ENCODE results near the gene CASQ1. TPM values are rescaled to one million over a fixed set of nuclear protein-coding genes. Genes with fewer than 3 reads are reported as not detected.

CASQ1 gene
- total RNA-seq, 3 donors from 2014 or later (not counting 1 experiment from before 2014, with no cell fraction given), result not detected

GRCh38 chr1:160227561-160227960, 37.2 kb downstream of the CASQ1 start:
- no CpG with 5 or more reads among the region's 1 CpG for WGBS (ENCODE audit: insufficient coverage)
- Mint-ChIP-seq H3K27me3 (ENCODE audit: low read depth in 2 of 2) (no peaks in the 10 kb centered on the region), H3K4me1 (no peaks in the 10 kb centered on the region), H3K4me3 (no peak overlapping the region), H3K27ac (no peak overlapping the region), H3K36me3 (peaks cover 17% of the 10 kb centered on the region), H3K9me3 (no peaks in the 10 kb centered on the region)
- no peaks in the 10 kb centered on the region for H3K27me3 ChIP-seq (ENCODE audit: control insufficient read depth, insufficient read depth, low read length)
- no peak overlapping the region for H3K27ac ChIP-seq (ENCODE audit: low read length)
- no peak for ATAC-seq
- no peak for TF ChIP-seq CTCF (IDR thresholded peaks at IDR 0.05)
- H3K36me3 ChIP-seq (ENCODE audit: control insufficient read depth, insufficient read depth, low read length), result peaks cover 92% of the 10 kb centered on the region
- DNase-seq, result no peak
- H3K4me1 ChIP-seq (ENCODE audit: control insufficient read depth, insufficient read depth, low read length), result no peaks in the 10 kb centered on the region
- no peaks in the 10 kb centered on the region for H3K9me3 ChIP-seq (ENCODE audit: control insufficient read depth, insufficient read depth, low read length)
- H3K4me3 ChIP-seq (ENCODE audit: low read length), result no peak overlapping the region
- intact Hi-C loops (cut with micrococcal nuclease), result no loop called here

- no peaks in the 10 kb centered on the region for H3K27me3 Mint-ChIP-seq (ENCODE audit: low read depth in 2 of 2)
- H3K36me3 Mint-ChIP-seq, result peaks cover 17% of the 10 kb centered on the region
- DNase-seq (no peak), ATAC-seq (no peak)
- TF ChIP-seq CTCF (IDR thresholded peaks at IDR 0.05), result no peak
- intact Hi-C loops (cut with micrococcal nuclease), result no loop called here
- Histone ChIP-seq H3K4me1 (ENCODE audit: control insufficient read depth, insufficient read depth, low read length) (no peaks in the 10 kb centered on the region), H3K27ac (ENCODE audit: low read length) (no peak overlapping the region), H3K36me3 (ENCODE audit: control insufficient read depth, insufficient read depth, low read length) (peaks cover 88% of the 10 kb centered on the region), H3K4me3 (ENCODE audit: low read length) (no peak overlapping the region), H3K9me3 (ENCODE audit: control insufficient read depth, insufficient read depth, low read length) (no peaks in the 10 kb centered on the region), H3K27me3 (ENCODE audit: control insufficient read depth, insufficient read depth, low read length) (no peaks in the 10 kb centered on the region)
- no peaks in the 10 kb centered on the region for H3K9me3 Mint-ChIP-seq
- no peaks in the 10 kb centered on the region for H3K4me1 Mint-ChIP-seq
- no peak overlapping the region for H3K4me3 Mint-ChIP-seq
- H3K27ac Mint-ChIP-seq, result peak overlapping the region; percentile 35 to 41
Observed at GRCh38 chr1:160228431-160228830, 38.1 kb downstream of the CASQ1 start.

- Mint-ChIP-seq H3K36me3 (peaks cover 25% of the 10 kb centered on the region), H3K27ac (no peak overlapping the region), H3K9me3 (no peaks in the 10 kb centered on the region), H3K4me3 (no peak overlapping the region), H3K4me1 (peaks cover 0 to 8% of the 10 kb centered on the region in 2 donors), H3K27me3 (ENCODE audit: low read depth in 2 of 2) (no peaks in the 10 kb centered on the region)
- H3K36me3 ChIP-seq (ENCODE audit: control insufficient read depth, insufficient read depth, low read length), result peaks cover 80% of the 10 kb centered on the region
- TF ChIP-seq CTCF (IDR thresholded peaks at IDR 0.05), result no peak
- intact Hi-C loops (cut with micrococcal nuclease), result no loop called here
- ATAC-seq (peak in 1 of 3 donors; percentile 34), DNase-seq (no peak)
- H3K4me3 ChIP-seq (ENCODE audit: low read length), result no peak overlapping the region
- no peak overlapping the region for H3K27ac ChIP-seq (ENCODE audit: low read length)
- H3K9me3 ChIP-seq (ENCODE audit: control insufficient read depth, insufficient read depth, low read length), result no peaks in the 10 kb centered on the region
- H3K4me1 ChIP-seq (ENCODE audit: control insufficient read depth, insufficient read depth, low read length), result no peaks in the 10 kb centered on the region
- no peaks in the 10 kb centered on the region for H3K27me3 ChIP-seq (ENCODE audit: control insufficient read depth, insufficient read depth, low read length)
Observed at GRCh38 chr1:160232911-160233310, 42.5 kb downstream of the CASQ1 start.

GRCh38 chr1:160236806-160237205, 46.4 kb downstream of the CASQ1 start:
- no peaks in the 10 kb centered on the region for H3K27me3 Mint-ChIP-seq (ENCODE audit: low read depth in 2 of 2)
- TF ChIP-seq CTCF (IDR thresholded peaks at IDR 0.05), result no peak
- H3K4me1 Mint-ChIP-seq, result peaks cover 0 to 8% of the 10 kb centered on the region in 2 donors
- Histone ChIP-seq H3K9me3 (ENCODE audit: control insufficient read depth, insufficient read depth, low read length) (no peaks in the 10 kb centered on the region), H3K27me3 (ENCODE audit: control insufficient read depth, insufficient read depth, low read length) (no peaks in the 10 kb centered on the region), H3K36me3 (ENCODE audit: control insufficient read depth, insufficient read depth, low read length) (peaks cover 79% of the 10 kb centered on the region), H3K27ac (ENCODE audit: low read length) (no peak overlapping the region), H3K4me1 (ENCODE audit: control insufficient read depth, insufficient read depth, low read length) (no peaks in the 10 kb centered on the region), H3K4me3 (ENCODE audit: low read length) (no peak overlapping the region)
- no peak overlapping the region for H3K4me3 Mint-ChIP-seq
- H3K27ac Mint-ChIP-seq, result no peak overlapping the region
- no peaks in the 10 kb centered on the region for H3K9me3 Mint-ChIP-seq
- 97% methylated on average over 5 of the region's 5 CpGs for WGBS (ENCODE audit: insufficient coverage)
- ATAC-seq, result no peak
- intact Hi-C loops (cut with micrococcal nuclease), result no loop called here
- H3K36me3 Mint-ChIP-seq, result peaks cover 35% of the 10 kb centered on the region
- no peak for DNase-seq

Data from natural killer cell (primary cell).